ENCODE results near the gene KIF21B.

KIF21B gene

GRCh38 chr1:201026234-201026633 is 2.7 kb upstream of the KIF21B start:
- H3K4me3 ChIP-seq (ENCODE audit: low read depth, low read length): no peak overlapping the region
- TF ChIP-seq CTCF (IDR thresholded peaks at IDR 0.05; ENCODE audit: insufficient read depth, low read depth, low read length, missing control alignments): no peak
- no peak for DNase-seq (ENCODE audit: low read depth)

- H3K4me3 ChIP-seq (ENCODE audit: low read depth, low read length): no peak overlapping the region
- peak; percentile 78 for DNase-seq (ENCODE audit: low read depth)
- peak; percentile 44 for TF ChIP-seq CTCF (IDR thresholded peaks at IDR 0.05; ENCODE audit: insufficient read depth, low read depth, low read length, missing control alignments)
These were observed 2.1 kb upstream of the KIF21B start for GRCh38 chr1:201025571-201026002.

- no peak for TF ChIP-seq CTCF (IDR thresholded peaks at IDR 0.05; ENCODE audit: insufficient read depth, low read depth, low read length, missing control alignments)
- H3K4me3 ChIP-seq (ENCODE audit: low read depth, low read length): no peak overlapping the region
- DNase-seq (ENCODE audit: low read depth): no peak
These were observed 1.1 kb upstream of the KIF21B start for GRCh38 chr1:201024625-201024998.

- DNase-seq (ENCODE audit: low read depth): no peak
- no peak for TF ChIP-seq CTCF (IDR thresholded peaks at IDR 0.05; ENCODE audit: insufficient read depth, low read depth, low read length, missing control alignments)
- H3K4me3 ChIP-seq (ENCODE audit: low read depth, low read length): no peak overlapping the region
These were observed 558 bp upstream of the KIF21B start for GRCh38 chr1:201023920-201024624.

GRCh38 chr1:201022820-201023516 is 546 bp downstream of the KIF21B start:
- peak overlapping the region; percentile 82 for H3K4me3 ChIP-seq (ENCODE audit: low read depth, low read length)
- no peak for TF ChIP-seq CTCF (IDR thresholded peaks at IDR 0.05; ENCODE audit: insufficient read depth, low read depth, low read length, missing control alignments)
- DNase-seq (ENCODE audit: low read depth): peak; percentile 60

GRCh38 chr1:201022493-201022819 is 1.1 kb downstream of the KIF21B start:
- no peak for DNase-seq (ENCODE audit: low read depth)
- TF ChIP-seq CTCF (IDR thresholded peaks at IDR 0.05; ENCODE audit: insufficient read depth, low read depth, low read length, missing control alignments): no peak
- peak overlapping the region; percentile 82 for H3K4me3 ChIP-seq (ENCODE audit: low read depth, low read length)

All from GM12865 (cell line).